K562 (cell line): ENCODE results near the gene ZFAND5.

ENCODE experiments used
- CTCF ChIP-seq, 3 experiments: IDR thresholded peaks in 2 of 3; conservative IDR thresholded peaks in 1 of 3; 2 replicates each; pipeline ENCODE4 v1.5.1; 2011 to 2012; ENCODE audit warnings: low read length in 3 of 3, mild to moderate bottlenecking in 3 of 3, control low read depth in 2 of 3, improper control_type of control experiment in 1 of 3, inconsistent platforms in 1 of 3, low read depth in 1 of 3, mixed read lengths in 1 of 3, moderate library complexity in 1 of 3; ENCODE audit not compliant: insufficient read depth in 2 of 3
- EZH2 ChIP-seq: IDR thresholded peaks from 2 replicates; pipeline ENCODE4 v1.6.1; 2012; ENCODE audit warnings: low read depth, mild to moderate bottlenecking, inconsistent platforms, low read length, borderline replicate concordance
- HDAC6 ChIP-seq: IDR thresholded peaks from 2 replicates; pipeline ENCODE4 v1.6.1; 2012; ENCODE audit warnings: low read depth, mild to moderate bottlenecking, control low read depth, inconsistent platforms, low read length, moderate library complexity
- JUN ChIP-seq, 2 experiments: sonication (generic) in 1 of 2; formaldehyde crosslinking in 1 of 2; IDR thresholded peaks; 2 replicates each; pipeline versions ENCODE4 v1.6.1 to v1.8.0; 2012 to 2022; ENCODE audit warnings: borderline replicate concordance in 2 of 2, mild to moderate bottlenecking in 2 of 2, improper control_type of control experiment in 1 of 2, low read depth in 1 of 2, low read length in 1 of 2, missing genetic modification reagents in 1 of 2
- MEF2A ChIP-seq: IDR thresholded peaks from 2 replicates; pipeline ENCODE4 v1.6.1; 2011; ENCODE audit warnings: low read depth, mild to moderate bottlenecking, low read length, moderate library complexity; ENCODE audit not compliant: control insufficient read depth
- SMARCA4 ChIP-seq: fragments of 450-650 bp; IDR thresholded peaks from 2 replicates; pipeline ENCODE4 v1.6.1; 2016

DNA sequence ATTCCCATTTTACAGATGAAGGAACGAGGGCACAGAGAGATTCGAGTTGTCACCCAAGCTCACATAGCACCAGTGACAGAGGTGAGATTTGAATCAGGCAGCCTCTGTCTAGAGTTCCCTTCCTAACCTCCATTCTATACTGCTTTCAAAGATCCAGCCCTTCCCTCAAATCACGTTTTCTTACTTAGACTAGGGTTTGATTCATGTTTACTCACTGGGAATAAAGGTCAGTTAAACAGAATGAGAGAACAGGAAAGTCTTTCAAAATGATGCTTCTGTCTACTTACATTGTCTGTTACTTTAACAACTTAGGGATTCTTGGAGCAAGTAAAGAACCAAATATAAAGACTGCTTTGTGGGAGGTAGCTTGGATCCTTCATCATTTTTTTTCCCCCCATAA is 40.0 kb downstream of the ZFAND5 start:
- TF ChIP-seq CTCF (IDR thresholded peaks at IDR 0.05 in 2 of 3, conservative IDR thresholded peaks at IDR 0.05 in 1 of 3; ENCODE audit: insufficient read depth in 2 of 3, low read depth in 1 of 3, low read length in 3 of 3) (no peak), JUN (IDR thresholded peaks at IDR 0.05; ENCODE audit: borderline replicate concordance, low read depth, low read length) (no peak), JUN (CRISPR knock-in tag; IDR thresholded peaks at IDR 0.05; ENCODE audit: borderline replicate concordance) (no peak), HDAC6 (no peak), EZH2 (no peak), MEF2A (no peak), SMARCA4 (no peak)
